T-helper 2 cell treated with Interferon-gamma antibody and Interleukin-4, amounts not matched to agents 100 ng/mL and 5 ng/mL, for 36 hours (primary cell): ENCODE measurements around the gene AFG3L2. TPM values are rescaled to one million over a fixed set of nuclear protein-coding genes. Genes with fewer than 3 reads are reported as not detected.
"Not testable (repeated sequence)": the region's sequence is repeated elsewhere in the genome, so short reads cannot be mapped to it uniquely, and the experiment has no call there.

ENCODE experiments used
- intact Hi-C: fragments of 100-400 bp; cut with micrococcal nuclease; formaldehyde crosslinking; loops from one replicate; pipeline ENCODE4 v1.15.1; 2023
- total RNA-seq: library from RNA; stranded (reverse); gene quantifications from 2 replicates; pipeline ENCODE4 v1.2.3, GENCODE V29; 2022

AFG3L2 gene
- 46.1 and 47.5 TPM in 2 replicates for total RNA-seq

GRCh38 chr18:12376754-12377555, at the start of gene AFG3L2:
TSS of gene AFG3L2 (minus strand) at chr18:12377227. CDS start at chr18:12377082, 145 bp downstream.
- intact Hi-C loops = loop anchor here (1.0 to 2.0 kb wide), 11 partner anchors 30 to 1349 kb away; partner anchors contain the start of genes CEP192, CHMP1B, FAM210A and IMPA2

GRCh38 chr18:12424252-12424651, 47.2 kb upstream of the AFG3L2 start:
- intact Hi-C loops = no loop called here

GRCh38 chr18:12423820-12424219, 46.8 kb upstream of the AFG3L2 start:
- intact Hi-C loops = no loop called here

GRCh38 chr18:12423393-12423792, 46.4 kb upstream of the AFG3L2 start:
- intact Hi-C loops = no loop called here

- intact Hi-C loops = no loop called here
Observed at GRCh38 chr18:12422936-12423335, 45.9 kb upstream of the AFG3L2 start.

DNA sequence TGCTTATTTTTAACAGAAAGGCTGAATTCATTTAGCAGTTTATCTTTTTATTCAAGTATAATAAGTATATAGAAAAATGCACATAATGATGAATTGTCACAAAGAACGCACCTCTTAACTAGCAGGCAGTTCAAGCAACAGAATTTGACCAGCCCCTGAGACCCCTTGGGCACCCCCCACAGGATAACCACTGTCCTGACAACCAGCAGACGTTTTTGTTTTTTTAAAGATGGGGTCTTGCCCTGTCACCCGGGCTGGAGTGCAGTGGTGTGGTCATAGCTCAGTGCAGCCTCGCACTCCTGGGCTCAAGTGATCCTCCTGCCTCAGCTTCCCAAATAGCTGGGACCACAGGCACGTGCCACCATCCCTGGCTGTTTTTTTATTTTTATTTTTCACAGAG, 44.7 kb upstream of the AFG3L2 start:
- intact Hi-C loops = no loop called here

- intact Hi-C loops = no loop called here
Observed at GRCh38 chr18:12420821-12421421, 43.9 kb upstream of the AFG3L2 start.

DNA sequence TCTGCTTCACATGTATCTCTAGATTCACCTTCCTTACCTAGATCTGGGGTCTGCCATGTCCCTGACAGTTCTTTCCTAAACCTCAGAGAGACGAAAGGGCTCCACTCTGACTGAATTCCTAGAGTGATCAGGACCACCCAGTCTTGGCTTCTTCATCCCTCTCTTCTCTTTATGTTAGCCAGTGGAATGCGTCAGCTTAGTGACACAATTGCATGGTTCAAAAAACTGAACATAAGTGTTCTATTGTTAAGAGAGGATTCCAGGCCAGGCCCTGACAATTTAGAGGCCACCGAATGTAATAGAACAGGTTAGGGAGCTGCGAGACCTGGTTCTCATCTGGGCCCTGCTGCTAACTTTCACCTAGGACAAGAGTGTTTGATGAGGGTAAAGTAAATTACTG, 40.7 kb upstream of the AFG3L2 start:
- intact Hi-C loops = no loop called here

DNA sequence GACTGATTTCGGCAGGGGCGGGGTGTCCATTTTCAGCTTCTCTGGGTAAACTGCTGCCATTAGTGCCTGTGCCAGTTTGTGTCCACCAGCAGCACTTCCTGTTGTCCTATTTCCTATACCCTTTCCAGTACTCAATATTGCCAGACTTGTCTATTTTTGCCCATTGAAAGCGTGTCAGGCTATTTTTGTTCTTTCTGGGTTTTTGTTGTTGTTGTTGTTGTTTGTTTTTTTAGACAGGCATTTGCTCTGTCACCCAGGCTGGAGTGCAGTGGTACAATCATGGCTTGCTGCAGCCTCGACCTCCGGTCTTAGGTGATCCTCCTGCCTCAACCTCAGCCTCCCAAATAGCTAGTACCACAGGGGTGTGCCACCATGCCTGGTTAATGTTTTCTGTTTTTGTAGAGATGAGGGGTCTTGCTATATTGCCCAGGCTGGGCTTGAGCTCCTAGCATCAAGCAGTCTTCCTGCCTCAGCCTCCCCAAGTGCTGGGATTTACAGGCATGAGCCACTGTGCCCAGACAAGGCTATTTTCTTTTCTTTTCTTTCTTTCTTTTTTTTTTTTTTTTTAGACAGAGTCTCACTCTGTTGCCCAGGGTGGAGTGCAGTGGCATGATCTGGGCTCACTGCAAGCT, 39.2 kb upstream of the AFG3L2 start:
- intact Hi-C loops = no loop called here

GRCh38 chr18:12411456-12411855, 34.4 kb upstream of the AFG3L2 start:
- intact Hi-C loops = no loop called here

- intact Hi-C loops = not testable (repeated sequence)
Observed at GRCh38 chr18:12410747-12411146, 33.7 kb upstream of the AFG3L2 start.

GRCh38 chr18:12410081-12410481, 33.1 kb upstream of the AFG3L2 start:
- intact Hi-C loops = no loop called here

- intact Hi-C loops = loop anchor here (5.0 to 10.0 kb wide), 2 partner anchors 135 to 248 kb away; partner anchors contain the start of gene SPIRE1
Observed at GRCh38 chr18:12409469-12409868, 32.4 kb upstream of the AFG3L2 start.

DNA sequence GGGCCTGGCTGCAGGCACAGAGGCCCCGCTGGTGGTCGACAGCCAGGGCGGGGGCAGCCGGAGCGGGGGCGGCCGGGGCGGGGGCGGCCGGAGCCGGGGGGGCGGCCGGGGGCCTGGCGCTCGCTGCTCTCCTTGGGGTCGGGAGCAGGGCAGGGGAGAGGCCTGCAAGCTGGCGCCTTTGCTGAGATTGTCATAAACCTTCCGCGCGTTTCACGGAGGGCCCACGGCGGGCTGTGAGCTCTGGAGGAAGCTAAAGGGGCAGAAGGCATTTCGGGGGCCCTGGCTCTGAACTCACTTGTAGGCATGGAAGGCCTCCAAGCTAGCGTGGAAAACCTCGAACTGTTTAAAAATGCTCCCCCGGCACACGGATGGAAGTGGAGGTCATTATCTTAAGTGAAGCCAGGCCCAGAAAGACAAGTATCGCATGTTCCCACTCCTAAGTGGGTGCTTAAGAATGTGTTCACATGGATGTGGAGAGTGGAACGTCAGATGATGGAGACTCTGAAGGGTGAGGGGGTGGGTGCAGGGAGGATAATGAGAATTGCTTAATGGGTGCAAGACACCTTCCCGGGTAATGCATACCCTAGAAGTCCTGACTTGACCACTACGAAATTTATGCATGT, 31.3 kb upstream of the AFG3L2 start:
- intact Hi-C loops = loop anchor here (5.0 to 10.0 kb wide), 2 partner anchors 136 to 249 kb away; partner anchors contain the start of gene SPIRE1

DNA sequence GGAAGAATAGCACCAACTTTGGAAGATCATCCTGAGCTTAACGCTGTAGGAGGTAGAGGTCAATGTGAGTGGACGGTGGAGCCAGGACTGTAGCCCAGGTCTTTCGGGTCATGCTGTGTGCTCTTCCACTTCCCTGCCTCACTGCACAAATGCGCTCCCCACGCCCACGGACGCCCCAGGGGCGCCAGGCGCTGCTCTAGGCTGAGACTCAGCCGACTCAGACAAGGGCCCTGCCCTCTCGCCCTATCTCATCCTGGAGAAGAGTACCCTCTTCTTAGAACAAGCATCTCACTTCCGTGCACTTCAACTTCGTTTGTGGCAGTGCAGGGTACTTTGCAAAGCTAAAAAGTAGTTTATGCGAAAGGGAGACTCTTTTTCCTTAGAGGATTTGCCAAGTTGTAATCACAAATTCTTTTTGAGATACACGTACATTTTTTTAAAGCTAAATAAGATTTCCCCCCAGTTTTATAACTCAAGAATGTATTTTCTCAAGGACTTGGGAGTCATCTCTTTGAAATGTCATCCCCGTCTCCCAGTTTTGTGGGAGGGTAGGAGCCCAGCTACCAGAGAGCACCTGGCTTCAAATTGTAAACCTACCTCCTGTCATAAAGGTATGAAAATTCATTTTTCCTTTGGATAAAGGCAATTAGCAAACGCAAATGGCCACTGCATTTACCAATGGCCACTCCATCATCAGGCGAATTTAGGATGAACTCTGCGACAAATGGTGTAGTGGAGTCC, 29.5 kb upstream of the AFG3L2 start:
- intact Hi-C loops = loop anchor here (1.0 to 10.0 kb wide), 4 partner anchors 13 to 251 kb away; partner anchors contain the start of genes AFG3L2 and SPIRE1

DNA sequence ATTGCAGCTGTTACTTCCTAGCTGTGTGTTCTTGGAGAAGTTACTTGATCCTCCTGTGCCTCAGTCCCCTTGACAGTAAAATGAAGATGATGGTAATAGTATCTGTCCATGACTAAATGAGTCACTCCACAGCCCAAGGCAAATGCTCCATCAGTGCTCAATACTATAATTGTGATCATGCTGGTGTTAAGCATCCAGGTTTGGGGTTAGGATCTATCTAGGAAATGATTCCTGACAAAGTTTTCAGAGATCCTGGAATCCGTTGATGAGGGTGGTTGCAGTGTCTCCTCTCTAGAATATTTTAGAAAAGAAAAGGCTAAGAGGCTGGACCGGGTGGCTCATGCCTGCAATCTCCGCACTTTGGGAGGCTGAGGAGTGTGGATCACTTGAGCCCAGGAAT, 28.0 kb upstream of the AFG3L2 start:
- intact Hi-C loops = loop anchor here (5.0 to 10.0 kb wide), 2 partner anchors 140 to 252 kb away; partner anchors contain the start of gene SPIRE1

GRCh38 chr18:12403601-12404506, 26.8 kb upstream of the AFG3L2 start:
- intact Hi-C loops = loop anchor here (10.0 kb wide), 1 partner anchor 141 kb away; no protein-coding TSS in a partner anchor

GRCh38 chr18:12401881-12402280, 24.9 kb upstream of the AFG3L2 start:
- intact Hi-C loops = loop anchor here (10.0 kb wide), 1 partner anchor 143 kb away; no protein-coding TSS in a partner anchor

DNA sequence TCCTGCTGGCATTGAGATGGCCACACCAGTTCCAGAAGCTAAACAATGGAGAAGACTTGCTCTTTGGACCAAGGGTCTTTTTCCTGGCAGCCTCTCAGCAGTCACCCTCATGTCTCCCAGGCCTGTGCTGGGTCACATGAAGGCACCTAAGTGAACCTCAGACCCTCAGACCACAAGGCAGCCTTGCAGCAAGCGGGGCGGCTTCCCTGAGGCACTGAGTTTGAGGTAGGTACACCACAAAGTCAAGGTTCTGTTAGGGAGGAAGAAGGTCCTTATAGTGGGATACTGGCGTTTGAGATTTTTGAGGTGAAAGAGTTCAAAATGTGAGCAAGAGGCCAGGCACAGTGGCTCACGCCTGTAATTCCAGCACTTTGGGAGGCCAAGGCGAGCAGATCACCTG, 22.2 kb upstream of the AFG3L2 start:
- intact Hi-C loops = loop anchor here (10.0 kb wide), 1 partner anchor 126 kb away; no protein-coding TSS in a partner anchor
